Renal cortical epithelial cell (primary cell): ENCODE results near the gene RBM6. TPM values are rescaled to one million over a fixed set of nuclear protein-coding genes. Genes with fewer than 3 reads are reported as not detected.
A peak's percentile ranks its signal among the peaks of the same experiment; 100 is the strongest.
"Not testable (repeated sequence)": the region's sequence is repeated elsewhere in the genome, so short reads cannot be mapped to it uniquely, and the experiment has no call there.

Experiments used
- DNase-seq: peaks from one replicate; pipeline ENCODE4 v3.0.0-alpha.2; 2011; ENCODE audit warnings: low read depth
- total RNA-seq: library from RNA; depleted of rRNA; stranded (reverse); fragments of >200 nt; gene quantifications from 2 replicates; pipeline ENCODE4 v1.2.3, GENCODE V29; 2014

RBM6 gene
- total RNA-seq, 1 donor from 2014 or later: 58.4 TPM

- DNase-seq: no peak
These were observed 52.4 kb downstream of the RBM6 start for GRCh38 chr3:49992326-49992725.

- no peak for DNase-seq
These were observed 54.5 kb downstream of the RBM6 start for GRCh38 chr3:49994476-49994875.

GRCh38 chr3:49996016-49996415, 56.1 kb downstream of the RBM6 start:
- no peak for DNase-seq

- no peak for DNase-seq
These were observed 57.9 kb downstream of the RBM6 start for GRCh38 chr3:49997862-49998261.

GRCh38 chr3:49998326-49998725, 58.4 kb downstream of the RBM6 start:
- peak; percentile 73 for DNase-seq

- no peak for DNase-seq
These were observed 61.6 kb downstream of the RBM6 start for GRCh38 chr3:50001511-50001910.

GRCh38 chr3:50003216-50003615, 63.3 kb downstream of the RBM6 start:
- no peak for DNase-seq

- no peak for DNase-seq
These were observed 63.9 kb downstream of the RBM6 start for GRCh38 chr3:50003824-50004223.

GRCh38 chr3:50008931-50009330, 69.0 kb downstream of the RBM6 start:
- peak; percentile 58 for DNase-seq

GRCh38 chr3:50010959-50011358, 71.0 kb downstream of the RBM6 start:
- DNase-seq: no peak

- DNase-seq: no peak
These were observed 76.0 kb downstream of the RBM6 start for GRCh38 chr3:50015918-50016317.

- DNase-seq: peak; percentile 72
These were observed 88.4 kb downstream of the RBM6 start for GRCh38 chr3:50028346-50028745.

GRCh38 chr3:50031201-50031600, 91.3 kb downstream of the RBM6 start:
- DNase-seq: not testable (repeated sequence)

- no peak for DNase-seq
These were observed 105.0 kb downstream of the RBM6 start for GRCh38 chr3:50044976-50045375.

- no peak for DNase-seq
These were observed 107.5 kb downstream of the RBM6 start for GRCh38 chr3:50047426-50047825.

GRCh38 chr3:50050361-50050760, 110.4 kb downstream of the RBM6 start:
- peak; percentile 38 for DNase-seq

- no peak for DNase-seq
These were observed 117.8 kb downstream of the RBM6 start for GRCh38 chr3:50057756-50058155.

GRCh38 chr3:50068134-50068533, 128.2 kb downstream of the RBM6 start:
- peak; percentile 16 for DNase-seq

GRCh38 chr3:50078091-50078490, 138.1 kb downstream of the RBM6 start:
- no peak for DNase-seq

- DNase-seq: peak; percentile 19
These were observed 138.7 kb downstream of the RBM6 start for GRCh38 chr3:50078622-50079021.

- not testable (repeated sequence) for DNase-seq
These were observed 145.0 kb downstream of the RBM6 start for GRCh38 chr3:50084951-50085350.

- peak; percentile 86 for DNase-seq
These were observed 149.0 kb downstream of the RBM6 start, which contains the start of gene RBM5 for GRCh38 chr3:50088725-50089608. RBM5 (plus strand) TSS chr3:50088919; CDS start chr3:50090435, 1,516 bp downstream.

GRCh38 chr3:50089609-50089945, 149.6 kb downstream of the RBM6 start:
- DNase-seq: peak; percentile 9

GRCh38 chr3:50090984-50091383, 151.0 kb downstream of the RBM6 start:
- DNase-seq: no peak
